GM19468 (cell line): Measurements from ENCODE around the gene UGT3A2.

Experiments used
- ATAC-seq: cut with Tn5 transposase; IDR thresholded peaks from one replicate; pipeline ENCODE4 v1.9.1; 2021; ENCODE audit warnings: mild to moderate bottlenecking, moderate library complexity, moderate number of reproducible peaks; ENCODE audit not compliant: unreplicated experiment; ENCODE audit errors: extremely low read depth

The UGT3A2 gene

DNA sequence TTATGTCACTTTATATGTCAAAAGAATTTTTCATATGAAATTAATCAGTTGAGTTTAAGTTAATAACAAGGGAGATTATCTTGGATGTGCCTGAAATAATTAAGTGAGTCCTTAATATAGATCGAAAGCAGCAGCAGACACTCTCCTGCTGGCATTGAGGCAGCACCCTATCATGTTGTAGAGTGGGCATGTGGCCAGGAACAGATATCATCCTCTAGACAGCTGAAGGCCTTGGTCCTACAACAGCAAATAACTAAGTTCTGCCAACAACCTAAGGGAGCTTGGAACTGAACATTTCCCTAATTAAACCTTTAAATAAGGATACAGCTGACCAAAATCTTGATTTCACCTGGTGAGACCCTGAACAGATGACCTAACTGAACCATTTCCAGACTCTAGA lies 49.7 kb downstream of the UGT3A2 start:
- no peak for ATAC-seq

DNA sequence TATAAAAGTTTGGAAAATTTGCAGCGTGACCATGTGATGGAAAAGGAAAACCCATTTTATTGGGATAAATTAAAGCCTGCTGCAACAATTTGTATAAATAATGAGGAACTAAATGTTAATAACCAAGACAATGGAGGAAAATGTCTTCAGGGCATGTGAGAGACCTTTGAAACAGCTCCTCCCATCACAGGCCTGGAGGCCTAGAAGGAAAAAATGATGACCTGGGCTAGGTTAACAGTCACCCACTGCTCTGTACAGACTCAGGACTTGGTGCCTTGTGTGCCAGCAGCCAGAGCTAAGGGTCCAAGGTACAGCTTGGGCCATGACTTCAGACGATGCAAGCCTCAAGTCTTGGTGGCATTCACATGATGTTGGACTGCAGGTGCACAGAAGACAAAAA lies 53.5 kb downstream of the UGT3A2 start:
- ATAC-seq, result no peak

DNA sequence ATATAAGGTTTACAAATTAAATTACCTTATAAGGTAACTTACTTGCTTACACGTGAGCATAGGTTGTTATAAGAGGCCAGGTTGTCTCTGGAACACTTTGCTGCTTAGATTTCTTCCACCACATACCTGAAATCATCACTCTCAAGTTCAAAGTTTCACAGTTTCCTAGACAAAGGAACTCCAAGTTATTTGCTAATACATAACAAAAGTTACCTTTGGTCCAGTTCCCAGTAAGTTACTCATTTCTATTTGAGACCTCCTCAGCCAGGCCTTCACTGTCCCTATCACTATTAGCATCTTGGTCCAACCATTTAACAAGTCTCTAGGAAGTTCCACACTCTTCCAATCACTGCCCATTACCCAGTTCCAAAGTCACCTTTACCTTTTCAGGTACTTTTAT lies 57.0 kb downstream of the UGT3A2 start:
- no peak for ATAC-seq

DNA sequence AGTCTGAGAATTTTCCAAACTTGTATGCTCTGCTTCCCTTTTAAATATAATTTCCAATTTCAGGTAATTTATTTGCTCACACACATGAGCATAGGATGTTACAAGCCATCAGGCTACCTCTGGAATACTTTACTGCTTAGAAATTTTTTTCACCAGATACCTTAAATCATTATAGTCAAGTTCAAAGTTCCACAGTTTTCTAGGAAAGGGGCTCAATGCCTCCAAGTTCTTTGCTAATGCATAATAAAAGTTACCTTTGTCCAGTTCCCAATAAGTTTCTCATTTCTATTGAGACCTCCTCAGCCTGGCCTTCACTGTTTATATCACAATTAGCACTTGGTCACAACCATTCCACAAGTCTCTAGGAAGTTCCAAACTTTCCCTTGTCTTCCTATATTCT lies 59.3 kb downstream of the UGT3A2 start:
- no peak for ATAC-seq

DNA sequence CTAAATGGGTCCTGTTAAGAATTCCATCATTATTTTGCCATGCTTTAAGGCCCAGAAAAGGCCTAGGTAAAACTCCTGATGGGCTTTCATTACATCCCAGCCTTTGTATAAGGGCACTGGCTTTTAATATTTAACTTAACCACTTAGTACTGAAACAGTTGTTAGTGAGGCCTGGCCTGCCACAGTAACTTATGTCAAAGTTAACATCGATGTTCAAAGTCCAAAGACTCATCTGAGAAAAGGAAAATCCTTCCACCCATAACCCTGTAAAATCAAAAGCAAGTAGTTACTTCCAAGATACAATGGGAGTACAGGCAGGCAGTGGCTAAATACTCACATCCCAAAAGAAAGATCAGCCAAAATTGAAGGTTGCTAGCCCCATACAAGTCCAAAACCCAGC lies 60.5 kb downstream of the UGT3A2 start:
- no peak for ATAC-seq

DNA sequence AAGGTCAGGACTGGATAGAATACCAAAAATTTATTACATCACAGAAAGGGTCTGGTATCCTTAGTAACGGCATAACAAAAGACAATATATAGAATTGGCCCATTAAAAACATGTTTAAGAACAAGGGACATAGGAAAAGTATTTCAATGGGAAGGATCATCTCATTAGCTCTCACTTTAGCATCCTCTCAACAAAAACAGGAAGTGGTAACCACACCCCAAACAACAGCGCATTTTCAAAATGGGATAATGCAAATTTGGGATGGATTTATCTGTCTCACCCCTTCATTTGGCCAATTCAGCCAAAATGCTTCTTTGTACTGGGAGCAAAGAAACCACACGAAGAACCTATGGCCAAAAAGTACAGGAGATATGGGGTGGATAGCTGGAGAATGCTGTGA lies 65.7 kb downstream of the UGT3A2 start:
- ATAC-seq, result no peak

DNA sequence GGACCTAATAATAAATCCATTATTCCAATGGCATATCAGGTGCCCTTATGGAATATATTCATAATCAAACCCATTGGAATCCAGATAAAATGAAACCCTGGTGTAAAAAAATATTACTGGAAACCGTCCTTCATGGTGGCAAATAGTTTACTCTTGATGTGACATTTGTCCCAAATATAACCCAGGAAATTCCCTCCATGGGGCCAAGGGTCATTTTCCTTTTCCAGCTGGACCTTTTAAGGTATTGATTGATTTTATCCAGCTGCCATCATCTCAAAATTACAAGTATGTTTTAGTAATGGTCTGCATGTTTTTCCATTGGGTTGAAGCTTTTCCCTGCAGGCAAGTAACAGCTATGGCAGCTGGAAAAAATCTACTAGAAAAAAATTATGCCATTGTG lies 67.1 kb downstream of the UGT3A2 start:
- ATAC-seq, result no peak

DNA sequence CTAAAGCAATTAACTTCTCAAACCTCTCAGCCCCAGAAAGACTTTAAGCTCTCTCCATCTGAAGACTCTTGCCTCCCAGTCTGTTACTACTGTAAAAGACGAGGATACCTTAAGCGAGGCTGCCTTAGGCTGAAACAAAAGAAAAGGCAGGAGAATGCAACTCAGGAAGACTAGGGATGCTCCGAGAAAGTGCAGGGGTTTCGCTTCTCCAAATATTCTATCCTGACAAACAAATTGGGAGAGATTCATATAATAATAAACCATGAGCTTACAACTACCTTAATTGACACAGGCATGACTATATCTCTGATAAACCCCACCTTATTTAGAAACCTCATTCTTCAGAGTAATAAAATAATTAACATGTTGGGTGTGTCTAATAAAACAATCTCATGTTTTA lies 70.6 kb downstream of the UGT3A2 start:
- no peak for ATAC-seq

DNA sequence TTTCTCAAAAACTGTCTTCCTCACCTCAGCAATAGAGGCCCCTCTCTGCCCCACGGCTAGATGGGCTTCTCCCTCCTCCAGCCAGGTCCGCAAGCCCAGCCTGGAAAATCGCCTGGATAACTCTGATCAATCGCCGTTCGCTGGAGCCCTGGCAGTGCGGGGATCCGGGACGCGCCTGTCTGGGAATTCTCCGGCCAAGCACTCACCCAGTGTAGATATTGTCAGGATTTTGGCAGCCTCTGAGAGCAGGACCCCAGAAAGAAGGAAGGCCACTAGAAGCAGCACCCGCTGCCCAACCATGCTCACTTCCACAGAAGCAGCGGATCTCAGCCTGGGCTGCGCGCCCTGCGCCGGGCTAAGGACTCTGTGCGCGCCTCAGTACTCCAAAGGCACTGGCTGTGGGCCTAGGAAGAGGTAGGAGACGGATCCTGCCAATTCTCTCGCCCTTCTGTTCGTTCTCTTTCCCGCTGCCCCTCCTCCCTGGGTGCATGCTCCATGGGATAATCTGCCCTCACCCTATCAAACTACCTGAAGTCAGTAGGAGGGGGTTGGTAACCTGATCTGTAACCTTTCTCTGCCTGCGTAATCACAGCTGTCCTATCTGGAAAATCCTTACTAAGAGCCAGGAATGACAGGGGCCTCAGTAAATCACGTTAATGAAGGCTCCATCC lies 75.6 kb downstream of the UGT3A2 start, which contains the start of gene UGT3A1:
UGT3A1 (minus strand) TSS at position 450 of the 671 bp plus-strand sequence; CDS start at position 300, 150 bp downstream.
- no peak for ATAC-seq

DNA sequence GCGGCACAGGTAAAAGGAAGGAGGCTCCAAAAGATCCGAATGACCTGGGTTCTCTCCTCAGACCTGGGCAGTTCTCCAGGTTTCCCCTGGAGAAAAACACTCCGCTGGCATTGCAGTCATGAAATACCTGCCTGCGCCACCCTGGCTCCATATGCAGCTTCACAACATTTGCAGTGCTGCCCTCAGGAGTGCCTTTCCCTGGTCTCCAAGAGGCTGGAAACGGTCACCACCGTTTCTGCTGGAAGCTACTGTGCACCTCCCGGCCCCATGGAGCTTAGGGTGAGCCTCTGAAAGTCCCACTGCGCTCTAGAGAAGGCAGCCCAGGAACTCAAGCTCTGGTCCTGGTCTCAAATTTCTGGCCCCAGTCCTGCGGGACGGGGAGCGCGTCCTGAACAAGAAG lies 76.2 kb downstream of the UGT3A2 start:
- ATAC-seq, result no peak

DNA sequence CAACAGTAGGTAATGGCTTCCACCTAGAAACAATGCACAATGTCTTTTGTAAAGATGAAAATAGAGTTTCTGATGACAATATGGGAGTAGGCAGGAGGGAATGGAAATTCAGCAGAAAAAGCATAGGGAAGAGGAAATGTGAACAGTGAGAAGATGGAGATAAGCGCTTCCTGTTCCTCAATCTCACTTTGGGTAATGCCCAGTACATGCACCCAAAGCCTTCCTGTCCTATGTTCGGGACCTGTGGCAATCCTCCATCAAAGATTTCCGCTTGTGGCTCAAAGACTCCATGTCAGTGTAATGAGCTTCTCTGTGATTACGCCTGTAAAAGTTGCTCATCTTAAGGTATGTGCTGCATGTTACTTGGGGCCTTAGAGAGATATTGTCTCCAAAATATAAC lies 78.2 kb downstream of the UGT3A2 start:
- ATAC-seq, result no peak

DNA sequence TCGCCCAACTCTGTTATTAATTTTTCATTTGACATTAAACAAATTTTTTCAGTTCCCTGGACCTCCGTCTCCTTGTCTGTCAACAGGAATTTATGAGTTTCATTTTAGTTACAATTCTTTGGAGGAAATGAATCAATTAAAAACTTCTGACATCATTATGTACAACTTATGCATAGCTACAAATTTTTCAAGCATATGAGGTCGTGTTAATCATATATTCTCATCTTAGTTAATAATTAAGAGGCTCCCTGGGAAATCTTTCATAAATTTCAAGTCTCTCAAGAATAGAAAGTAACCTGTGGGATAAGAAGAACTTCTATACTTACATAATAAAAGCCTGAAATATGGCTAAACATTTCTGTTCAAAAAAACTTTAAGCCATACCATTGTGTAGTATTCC lies 78.9 kb downstream of the UGT3A2 start:
- ATAC-seq, result no peak
